Endodermal cell (in vitro differentiated cells): Measurements from ENCODE around the gene DENND4A. TPM values are rescaled to one million over a fixed set of nuclear protein-coding genes. Genes with fewer than 3 reads are reported as not detected.

Experiments used
- DNase-seq: peaks from one replicate; pipeline ENCODE4 v3.0.0-alpha.2; 2017
- H3K27ac ChIP-seq: 2 replicates; pipeline ENCODE4 v1.5.1; 2013; ENCODE audit warnings: mild to moderate bottlenecking, low read depth, low read length, moderate library complexity
- H3K27me3 ChIP-seq: 2 replicates; pipeline ENCODE4 v1.6.1; 2013; ENCODE audit warnings: mild to moderate bottlenecking, low read length, moderate library complexity; ENCODE audit not compliant: insufficient read depth, control insufficient read depth, poor library complexity, severe bottlenecking
- H3K36me3 ChIP-seq: 2 replicates; pipeline ENCODE4 v1.7.0; 2013; ENCODE audit warnings: mild to moderate bottlenecking, low read length, moderate library complexity; ENCODE audit not compliant: control insufficient read depth, insufficient read depth
- H3K4me1 ChIP-seq: one replicate; pipeline ENCODE4 v1.7.0; 2013; ENCODE audit warnings: low read length; ENCODE audit not compliant: control insufficient read depth, insufficient read depth
- H3K4me3 ChIP-seq: 2 replicates; pipeline ENCODE4 v1.5.1; 2013; ENCODE audit warnings: mild to moderate bottlenecking, low read length, moderate library complexity
- H3K9ac ChIP-seq: 2 replicates; pipeline ENCODE4 v1.6.1; 2013; ENCODE audit warnings: mild to moderate bottlenecking, low read length, moderate library complexity; ENCODE audit not compliant: poor library complexity, severe bottlenecking; ENCODE audit errors: extremely low read depth
- H3K9me3 ChIP-seq: 2 replicates; pipeline ENCODE4 v1.6.1; 2013; ENCODE audit warnings: mild to moderate bottlenecking, low read length, moderate library complexity; ENCODE audit not compliant: control insufficient read depth
- H3K27ac Mint-ChIP-seq: 2 replicates; pipeline ENCODE4 v1.8.0; 2020; ENCODE audit warnings: mixed read lengths
- H3K27me3 Mint-ChIP-seq: 2 replicates; pipeline ENCODE4 v1.8.0; 2021; ENCODE audit warnings: mild to moderate bottlenecking, mixed read lengths; ENCODE audit not compliant: insufficient read depth
- H3K36me3 Mint-ChIP-seq: 2 replicates; pipeline ENCODE4 v1.8.0; 2020; ENCODE audit warnings: low read depth, mixed read lengths
- H3K4me1 Mint-ChIP-seq: 2 replicates; pipeline ENCODE4 v1.8.0; 2020; ENCODE audit warnings: mixed read lengths
- H3K4me3 Mint-ChIP-seq: 2 replicates; pipeline ENCODE4 v1.8.0; 2020; ENCODE audit warnings: mild to moderate bottlenecking, moderate library complexity, mixed read lengths
- H3K9me3 Mint-ChIP-seq: 2 replicates; pipeline ENCODE4 v1.8.0; 2020; ENCODE audit warnings: mild to moderate bottlenecking, mixed read lengths
- WGBS, 2 experiments: methylation state at CpG; one replicate each; pipeline versions ENCODE4 v1.1.5 to v1.1.7; 2013; ENCODE audit warnings: missing lambda C conversion rate in 2 of 2, mixed read lengths in 1 of 2; ENCODE audit not compliant: insufficient coverage in 1 of 2, insufficient read length in 1 of 2; 5-methylcytosine and 5-hydroxymethylcytosine counted together
- total RNA-seq, 2 donors: library from RNA; stranded (reverse); fragmentation: NEBNext Ultra II Directional in 1 of 2; extraction: Animal tissue kit (Norgen Biotek cat#: 25700) in 1 of 2; gene quantifications; 2 replicates in 1 of 2; 3 replicates in 1 of 2; pipeline ENCODE4 v1.2.1, GENCODE V29; 2021
- TF ChIP-seq, protein P1 (sequence below): fragments of 200-600 bp; sonication (generic); conservative IDR thresholded peaks from 2 replicates; pipeline ENCODE4 v1.5.0; 2021; ENCODE audit warnings: antibody characterized with exemption, mild to moderate bottlenecking

Gene DENND4A
- total RNA-seq, 2 donors from 2014 or later, result 7.3 to 9.8 TPM

DNA sequence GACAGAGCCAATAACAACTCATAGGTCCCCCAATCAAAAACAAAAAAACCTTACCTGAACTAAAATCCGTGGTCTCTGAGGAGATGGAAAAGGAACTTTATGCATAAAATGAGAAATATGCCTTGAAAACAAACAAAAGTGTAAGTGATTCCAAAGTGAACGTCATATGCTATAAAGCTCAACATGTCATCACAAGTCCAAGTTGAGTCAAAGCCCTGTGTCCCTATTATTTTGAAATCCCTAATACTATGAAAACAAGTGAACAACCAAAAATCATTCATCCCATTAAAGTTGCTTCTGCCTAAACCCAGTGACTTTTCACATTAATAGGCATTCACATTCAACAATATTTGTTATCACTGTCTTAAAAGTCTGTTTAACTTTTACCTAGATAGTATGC lies 59.4 kb downstream of the DENND4A start:
- H3K4me1 ChIP-seq, result no peaks in the 10 kb centered on the region
- no peak overlapping the region for H3K4me3 ChIP-seq
- 90 to 97% methylated on average over 1 to 2 of the region's 2 CpGs for WGBS, 2 experiments
- Mint-ChIP-seq H3K4me3 (no peak overlapping the region), H3K36me3 (peaks cover 6% of the 10 kb centered on the region), H3K9me3 (no peaks in the 10 kb centered on the region), H3K4me1 (peaks cover 8% of the 10 kb centered on the region), H3K27me3 (no peaks in the 10 kb centered on the region), H3K27ac (no peak overlapping the region)
- TF ChIP-seq, protein P1, sequence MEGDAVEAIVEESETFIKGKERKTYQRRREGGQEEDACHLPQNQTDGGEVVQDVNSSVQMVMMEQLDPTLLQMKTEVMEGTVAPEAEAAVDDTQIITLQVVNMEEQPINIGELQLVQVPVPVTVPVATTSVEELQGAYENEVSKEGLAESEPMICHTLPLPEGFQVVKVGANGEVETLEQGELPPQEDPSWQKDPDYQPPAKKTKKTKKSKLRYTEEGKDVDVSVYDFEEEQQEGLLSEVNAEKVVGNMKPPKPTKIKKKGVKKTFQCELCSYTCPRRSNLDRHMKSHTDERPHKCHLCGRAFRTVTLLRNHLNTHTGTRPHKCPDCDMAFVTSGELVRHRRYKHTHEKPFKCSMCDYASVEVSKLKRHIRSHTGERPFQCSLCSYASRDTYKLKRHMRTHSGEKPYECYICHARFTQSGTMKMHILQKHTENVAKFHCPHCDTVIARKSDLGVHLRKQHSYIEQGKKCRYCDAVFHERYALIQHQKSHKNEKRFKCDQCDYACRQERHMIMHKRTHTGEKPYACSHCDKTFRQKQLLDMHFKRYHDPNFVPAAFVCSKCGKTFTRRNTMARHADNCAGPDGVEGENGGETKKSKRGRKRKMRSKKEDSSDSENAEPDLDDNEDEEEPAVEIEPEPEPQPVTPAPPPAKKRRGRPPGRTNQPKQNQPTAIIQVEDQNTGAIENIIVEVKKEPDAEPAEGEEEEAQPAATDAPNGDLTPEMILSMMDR, result no peak
- H3K27me3 ChIP-seq, result no peaks in the 10 kb centered on the region
- no peak overlapping the region for H3K27ac ChIP-seq
- no peak overlapping the region for H3K9ac ChIP-seq
- DNase-seq, result no peak
- H3K36me3 ChIP-seq, result no peaks in the 10 kb centered on the region
- no peaks in the 10 kb centered on the region for H3K9me3 ChIP-seq

GRCh38 chr15:65731926-65732325 lies 60.2 kb downstream of the DENND4A start:
- no peaks in the 10 kb centered on the region for H3K27me3 Mint-ChIP-seq
- Histone ChIP-seq H3K36me3 (no peaks in the 10 kb centered on the region), H3K4me1 (no peaks in the 10 kb centered on the region), H3K27me3 (no peaks in the 10 kb centered on the region), H3K9me3 (no peaks in the 10 kb centered on the region), H3K4me3 (no peak overlapping the region), H3K27ac (no peak overlapping the region), H3K9ac (no peak overlapping the region)
- H3K27ac Mint-ChIP-seq, result no peak overlapping the region
- no peak overlapping the region for H3K4me3 Mint-ChIP-seq
- no peaks in the 10 kb centered on the region for H3K9me3 Mint-ChIP-seq
- no peak for DNase-seq
- H3K36me3 Mint-ChIP-seq, result peaks cover 6% of the 10 kb centered on the region
- TF ChIP-seq, protein P1, result no peak
- peaks cover 8% of the 10 kb centered on the region for H3K4me1 Mint-ChIP-seq

- no peak overlapping the region for H3K4me3 ChIP-seq
- no peaks in the 10 kb centered on the region for H3K9me3 ChIP-seq
- Mint-ChIP-seq H3K4me3 (no peak overlapping the region), H3K4me1 (peaks cover 8% of the 10 kb centered on the region), H3K27me3 (no peaks in the 10 kb centered on the region), H3K9me3 (no peaks in the 10 kb centered on the region), H3K27ac (no peak overlapping the region), H3K36me3 (peaks cover 9% of the 10 kb centered on the region)
- H3K27me3 ChIP-seq, result no peaks in the 10 kb centered on the region
- no peaks in the 10 kb centered on the region for H3K36me3 ChIP-seq
- no peak overlapping the region for H3K27ac ChIP-seq
- 90 to 100% methylated on average over 1 to 2 of the region's 2 CpGs for WGBS, 2 experiments
- no peaks in the 10 kb centered on the region for H3K4me1 ChIP-seq
- TF ChIP-seq, protein P1, result no peak
- DNase-seq, result no peak
- H3K9ac ChIP-seq, result no peak overlapping the region
Observed at GRCh38 chr15:65730549-65731172, 61.4 kb downstream of the DENND4A start.
